Activated B cell treated with CpG ODN at 0.5 μM for 24 hours (primary cell): ENCODE data around the gene DIP2A. TPM values are rescaled to one million over a fixed set of nuclear protein-coding genes. Genes with fewer than 3 reads are reported as not detected.

ENCODE experiments used
- ATAC-seq: fragments of 200-7000 bp; cut with Tn5 transposase; one replicate; pipeline ENCODE4 v1.10.0; 2021; ENCODE audit warnings: low read depth, mild to moderate bottlenecking, moderate library complexity
- CTCF ChIA-PET: fragments of 350-600 bp; sonication (Branson Sonifier 250); formaldehyde crosslinking; loops from one replicate; lab custom pipeline; 2021; ENCODE audit warnings: antibody characterized with exemption; lab: Charles Lee
- POLR2A ChIA-PET: fragments of 350-600 bp; sonication (Branson Sonifier 250); formaldehyde crosslinking; loops from one replicate; lab custom pipeline; 2021; ENCODE audit warnings: antibody characterized with exemption; lab: Charles Lee
- DNase-seq: peaks from one replicate; pipeline ENCODE4 v3.0.0; 2022
- H3K27ac Mint-ChIP-seq: one replicate; pipeline ENCODE4 v1.8.0; 2020; ENCODE audit warnings: mixed read lengths
- H3K27me3 Mint-ChIP-seq: one replicate; pipeline ENCODE4 v1.8.0; 2021; ENCODE audit warnings: mixed read lengths
- H3K36me3 Mint-ChIP-seq: one replicate; pipeline ENCODE4 v1.8.0; 2021; ENCODE audit warnings: low read depth, mixed read lengths
- H3K4me1 Mint-ChIP-seq: one replicate; pipeline ENCODE4 v1.8.0; 2021; ENCODE audit warnings: mixed read lengths
- H3K4me3 Mint-ChIP-seq: one replicate; pipeline ENCODE4 v1.8.0; 2020; ENCODE audit warnings: mild to moderate bottlenecking, mixed read lengths
- H3K9me3 Mint-ChIP-seq: one replicate; pipeline ENCODE4 v1.8.0; 2020; ENCODE audit warnings: mixed read lengths
- intact Hi-C: fragments of 100-400 bp; cut with micrococcal nuclease; formaldehyde crosslinking; loops from one replicate; pipeline ENCODE4 v1.15.1; 2024
- total RNA-seq: library from RNA; stranded (reverse); gene quantifications from 2 replicates; pipeline ENCODE4 v1.2.3, GENCODE V29; 2022
- TF ChIP-seq, protein P1 (sequence below): fragments of 200-600 bp; IDR thresholded peaks from one replicate; pipeline ENCODE4 v1.8.0; 2022; ENCODE audit warnings: antibody characterized with exemption, mild to moderate bottlenecking

DIP2A gene
- total RNA-seq, 1 donor from 2014 or later = 32.1 TPM

DNA sequence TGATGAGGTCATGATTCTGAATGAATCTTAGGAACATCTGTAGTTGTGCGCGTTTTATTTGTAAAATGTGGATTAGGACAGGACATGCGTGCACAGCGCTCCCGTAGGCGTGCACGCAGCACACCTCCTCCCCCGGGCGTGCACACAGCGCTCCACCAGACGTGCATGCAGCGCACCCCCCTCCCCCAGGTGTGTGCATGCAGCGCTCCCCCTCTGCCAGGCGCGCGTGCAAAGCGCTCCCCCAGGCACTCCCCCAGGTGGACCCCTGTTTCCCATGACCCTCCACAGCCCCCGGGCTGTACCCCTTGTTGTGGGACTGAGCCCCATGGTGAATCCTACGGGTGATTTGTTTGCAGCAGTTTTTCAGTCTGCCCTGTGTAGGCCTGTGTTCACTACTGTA, 84.6 kb downstream of the DIP2A start:
- no peak overlapping the region for H3K27ac Mint-ChIP-seq
- H3K27me3 Mint-ChIP-seq = no peaks in the 10 kb centered on the region
- DNase-seq (no peak), ATAC-seq (no peak)
- no peak overlapping the region for H3K4me3 Mint-ChIP-seq
- peaks cover 91% of the 10 kb centered on the region for H3K36me3 Mint-ChIP-seq
- intact Hi-C loops = no loop called here
- ChIA-PET POLR2A (no interaction called here), CTCF (no interaction called here)
- peaks cover 2% of the 10 kb centered on the region for H3K9me3 Mint-ChIP-seq
- TF ChIP-seq, protein P1, sequence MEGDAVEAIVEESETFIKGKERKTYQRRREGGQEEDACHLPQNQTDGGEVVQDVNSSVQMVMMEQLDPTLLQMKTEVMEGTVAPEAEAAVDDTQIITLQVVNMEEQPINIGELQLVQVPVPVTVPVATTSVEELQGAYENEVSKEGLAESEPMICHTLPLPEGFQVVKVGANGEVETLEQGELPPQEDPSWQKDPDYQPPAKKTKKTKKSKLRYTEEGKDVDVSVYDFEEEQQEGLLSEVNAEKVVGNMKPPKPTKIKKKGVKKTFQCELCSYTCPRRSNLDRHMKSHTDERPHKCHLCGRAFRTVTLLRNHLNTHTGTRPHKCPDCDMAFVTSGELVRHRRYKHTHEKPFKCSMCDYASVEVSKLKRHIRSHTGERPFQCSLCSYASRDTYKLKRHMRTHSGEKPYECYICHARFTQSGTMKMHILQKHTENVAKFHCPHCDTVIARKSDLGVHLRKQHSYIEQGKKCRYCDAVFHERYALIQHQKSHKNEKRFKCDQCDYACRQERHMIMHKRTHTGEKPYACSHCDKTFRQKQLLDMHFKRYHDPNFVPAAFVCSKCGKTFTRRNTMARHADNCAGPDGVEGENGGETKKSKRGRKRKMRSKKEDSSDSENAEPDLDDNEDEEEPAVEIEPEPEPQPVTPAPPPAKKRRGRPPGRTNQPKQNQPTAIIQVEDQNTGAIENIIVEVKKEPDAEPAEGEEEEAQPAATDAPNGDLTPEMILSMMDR = no peak
- H3K4me1 Mint-ChIP-seq = no peaks in the 10 kb centered on the region

DNA sequence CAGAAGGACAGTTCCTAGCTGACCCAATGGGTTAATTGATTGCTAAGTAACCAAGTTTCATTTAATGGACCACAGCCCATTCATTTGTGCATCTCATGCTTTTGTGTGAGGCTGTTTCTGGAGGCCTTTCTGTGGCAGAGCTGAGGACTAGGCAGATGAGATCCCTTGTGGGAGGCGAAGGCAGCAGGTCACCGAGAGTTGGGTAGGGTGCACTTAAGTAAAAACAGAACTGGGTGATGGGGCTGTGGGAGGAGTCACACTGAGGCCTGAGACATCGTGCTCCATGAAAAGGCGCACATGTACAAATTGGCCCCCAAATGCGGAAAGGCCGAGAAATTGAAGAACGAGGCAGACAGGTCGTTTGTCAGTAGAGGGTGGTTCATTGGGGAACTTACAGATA, 85.3 kb downstream of the DIP2A start:
- no peak overlapping the region for H3K4me3 Mint-ChIP-seq
- DNase-seq = no peak
- ChIA-PET POLR2A (no interaction called here), CTCF (no interaction called here)
- no peaks in the 10 kb centered on the region for H3K4me1 Mint-ChIP-seq
- intact Hi-C loops = no loop called here
- no peak overlapping the region for H3K27ac Mint-ChIP-seq
- H3K36me3 Mint-ChIP-seq = peaks cover 90% of the 10 kb centered on the region
- ATAC-seq = no peak
- TF ChIP-seq, protein P1 = no peak
- no peaks in the 10 kb centered on the region for H3K27me3 Mint-ChIP-seq
- H3K9me3 Mint-ChIP-seq = peaks cover 4% of the 10 kb centered on the region

DNA sequence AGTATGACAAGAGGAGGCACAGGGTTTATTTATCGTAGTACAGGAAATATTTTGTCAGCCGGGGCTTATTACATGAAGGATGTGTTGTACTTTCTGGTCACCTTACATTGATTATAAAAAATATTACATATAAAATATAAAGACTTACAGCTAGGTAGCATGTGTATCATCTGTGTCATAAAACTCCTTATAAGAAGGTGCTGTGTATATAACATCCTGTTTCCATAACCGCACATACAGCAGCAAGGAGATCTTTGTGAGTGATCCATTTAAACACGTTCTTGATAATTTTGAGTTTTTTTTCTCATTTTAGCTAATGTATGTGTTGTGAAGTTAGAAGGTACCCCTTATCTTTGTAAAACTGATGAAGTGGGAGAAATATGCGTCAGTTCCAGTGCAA, 86.1 kb downstream of the DIP2A start:
- H3K36me3 Mint-ChIP-seq = peaks cover 83% of the 10 kb centered on the region
- H3K27ac Mint-ChIP-seq = no peak overlapping the region
- no peaks in the 10 kb centered on the region for H3K4me1 Mint-ChIP-seq
- no peak overlapping the region for H3K4me3 Mint-ChIP-seq
- CTCF ChIA-PET = no interaction called here
- TF ChIP-seq, protein P1 = no peak
- H3K9me3 Mint-ChIP-seq = peaks cover 4% of the 10 kb centered on the region
- DNase-seq = no peak
- intact Hi-C loops = no loop called here
- POLR2A ChIA-PET = no interaction called here
- H3K27me3 Mint-ChIP-seq = no peaks in the 10 kb centered on the region
- ATAC-seq = no peak

DNA sequence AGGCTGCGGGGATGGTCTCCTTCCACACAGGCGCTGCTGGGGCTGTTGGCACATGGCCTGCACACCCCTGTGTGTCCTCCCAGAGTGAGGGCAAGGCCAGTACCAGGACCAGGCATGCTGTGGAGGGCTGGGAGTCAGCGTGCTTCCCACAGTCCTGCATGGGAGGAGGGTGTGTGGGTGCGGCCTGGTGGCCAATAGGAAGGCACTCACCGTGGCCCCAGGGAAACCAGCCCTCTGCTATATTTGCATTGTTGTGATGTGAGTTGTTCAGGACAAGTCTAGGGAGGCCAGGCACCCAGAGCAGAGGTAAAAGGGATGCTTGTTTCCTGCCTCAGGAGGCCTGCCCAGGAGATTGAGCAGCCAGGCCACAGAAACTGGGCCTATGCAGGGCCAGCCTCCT, 86.7 kb downstream of the DIP2A start:
- TF ChIP-seq, protein P1 = no peak
- Mint-ChIP-seq H3K27me3 (no peaks in the 10 kb centered on the region), H3K4me1 (peaks cover 4% of the 10 kb centered on the region), H3K9me3 (peaks cover 4% of the 10 kb centered on the region), H3K36me3 (peaks cover 81% of the 10 kb centered on the region), H3K4me3 (no peak overlapping the region), H3K27ac (no peak overlapping the region)
- intact Hi-C loops = no loop called here
- ATAC-seq = no peak
- DNase-seq = no peak
- ChIA-PET CTCF (no interaction called here), POLR2A (no interaction called here)

DNA sequence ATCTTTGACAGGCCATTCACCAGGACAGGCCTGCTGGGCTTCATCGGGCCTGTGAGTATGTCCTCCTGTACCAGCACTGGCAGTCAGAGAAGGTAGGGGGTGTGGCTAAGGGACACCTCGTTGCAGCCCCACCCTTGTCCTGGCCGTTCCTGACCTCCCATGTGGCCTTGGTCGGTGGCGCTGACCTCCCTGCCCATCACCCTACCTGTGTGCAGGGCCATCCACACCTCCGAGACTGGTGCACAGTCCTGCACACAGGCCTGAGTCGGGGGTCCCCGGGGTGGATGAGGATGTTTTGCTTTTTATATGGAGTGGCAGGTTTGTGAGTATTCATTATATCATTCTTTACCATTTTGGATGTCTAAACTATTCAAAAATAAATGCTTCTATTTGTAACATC, 87.2 kb downstream of the DIP2A start:
- Mint-ChIP-seq H3K27ac (no peak overlapping the region), H3K36me3 (peaks cover 79% of the 10 kb centered on the region), H3K4me3 (no peak overlapping the region), H3K4me1 (peaks cover 9% of the 10 kb centered on the region), H3K9me3 (peaks cover 4% of the 10 kb centered on the region), H3K27me3 (no peaks in the 10 kb centered on the region)
- intact Hi-C loops = no loop called here
- no peak for DNase-seq
- ChIA-PET POLR2A (no interaction called here), CTCF (no interaction called here)
- TF ChIP-seq, protein P1 = no peak
- ATAC-seq = no peak
